ENCODE data around the gene CEP164. TPM values are rescaled to one million over a fixed set of nuclear protein-coding genes. Genes with fewer than 3 reads are reported as not detected.
A peak's percentile ranks its signal among the peaks of the same experiment; 100 is the strongest.

Gene CEP164
- total RNA-seq (2014; rRNA removed; shearing (Covaris generic)) (13.9 and 18.0 TPM in 2 replicates), polyA plus RNA-seq (2016; fragmentation: Nextera tagmentation; extraction: Ambion mirVana) (23.5 and 23.8 TPM in 2 replicates)
- long read RNA-seq, partial matches to known transcripts: 0 of 4 reads
- long read RNA-seq, other reads (novel, unspliced or antisense): 1 of 4 reads

- peak within 1 kb of the TSS; percentile 65 for H3K4me3 ChIP-seq
- no peaks in the 10 kb centered on the region for H3K36me3 ChIP-seq (ENCODE audit: insufficient read depth)
- no peaks in the 10 kb centered on the region for H3K4me1 Mint-ChIP-seq
- no peaks in the 10 kb centered on the region for H4K20me1 ChIP-seq (replicated peaks; ENCODE audit: insufficient read depth)
- ATAC-seq (peak; percentile 97), DNase-seq (ENCODE audit: low spot score) (peak; percentile 98)
- H3K9me2 ChIP-seq (ENCODE audit: insufficient read depth): no peaks in the 10 kb centered on the region
- TF ChIP-seq, protein P1, sequence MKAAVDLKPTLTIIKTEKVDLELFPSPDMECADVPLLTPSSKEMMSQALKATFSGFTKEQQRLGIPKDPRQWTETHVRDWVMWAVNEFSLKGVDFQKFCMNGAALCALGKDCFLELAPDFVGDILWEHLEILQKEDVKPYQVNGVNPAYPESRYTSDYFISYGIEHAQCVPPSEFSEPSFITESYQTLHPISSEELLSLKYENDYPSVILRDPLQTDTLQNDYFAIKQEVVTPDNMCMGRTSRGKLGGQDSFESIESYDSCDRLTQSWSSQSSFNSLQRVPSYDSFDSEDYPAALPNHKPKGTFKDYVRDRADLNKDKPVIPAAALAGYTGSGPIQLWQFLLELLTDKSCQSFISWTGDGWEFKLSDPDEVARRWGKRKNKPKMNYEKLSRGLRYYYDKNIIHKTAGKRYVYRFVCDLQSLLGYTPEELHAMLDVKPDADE (IDR thresholded peaks at IDR 0.05): peak; percentile 80
- no peak for TF ChIP-seq JUNB (IDR thresholded peaks at IDR 0.05; ENCODE audit: unreplicated experiment)
- TF ChIP-seq CREB1 (CRISPR knock-in tag; IDR thresholded peaks at IDR 0.05; ENCODE audit: low read depth): no peak
- peak; percentile 68; the same call in 1 of the 2 replicates for TF ChIP-seq POLR2AphosphoS5 (IDR thresholded peaks at IDR 0.05; ENCODE audit: low read depth)
- no peak for TF ChIP-seq STAT1 (IDR thresholded peaks at IDR 0.05; ENCODE audit: unreplicated experiment)
- TF ChIP-seq, protein P2, sequence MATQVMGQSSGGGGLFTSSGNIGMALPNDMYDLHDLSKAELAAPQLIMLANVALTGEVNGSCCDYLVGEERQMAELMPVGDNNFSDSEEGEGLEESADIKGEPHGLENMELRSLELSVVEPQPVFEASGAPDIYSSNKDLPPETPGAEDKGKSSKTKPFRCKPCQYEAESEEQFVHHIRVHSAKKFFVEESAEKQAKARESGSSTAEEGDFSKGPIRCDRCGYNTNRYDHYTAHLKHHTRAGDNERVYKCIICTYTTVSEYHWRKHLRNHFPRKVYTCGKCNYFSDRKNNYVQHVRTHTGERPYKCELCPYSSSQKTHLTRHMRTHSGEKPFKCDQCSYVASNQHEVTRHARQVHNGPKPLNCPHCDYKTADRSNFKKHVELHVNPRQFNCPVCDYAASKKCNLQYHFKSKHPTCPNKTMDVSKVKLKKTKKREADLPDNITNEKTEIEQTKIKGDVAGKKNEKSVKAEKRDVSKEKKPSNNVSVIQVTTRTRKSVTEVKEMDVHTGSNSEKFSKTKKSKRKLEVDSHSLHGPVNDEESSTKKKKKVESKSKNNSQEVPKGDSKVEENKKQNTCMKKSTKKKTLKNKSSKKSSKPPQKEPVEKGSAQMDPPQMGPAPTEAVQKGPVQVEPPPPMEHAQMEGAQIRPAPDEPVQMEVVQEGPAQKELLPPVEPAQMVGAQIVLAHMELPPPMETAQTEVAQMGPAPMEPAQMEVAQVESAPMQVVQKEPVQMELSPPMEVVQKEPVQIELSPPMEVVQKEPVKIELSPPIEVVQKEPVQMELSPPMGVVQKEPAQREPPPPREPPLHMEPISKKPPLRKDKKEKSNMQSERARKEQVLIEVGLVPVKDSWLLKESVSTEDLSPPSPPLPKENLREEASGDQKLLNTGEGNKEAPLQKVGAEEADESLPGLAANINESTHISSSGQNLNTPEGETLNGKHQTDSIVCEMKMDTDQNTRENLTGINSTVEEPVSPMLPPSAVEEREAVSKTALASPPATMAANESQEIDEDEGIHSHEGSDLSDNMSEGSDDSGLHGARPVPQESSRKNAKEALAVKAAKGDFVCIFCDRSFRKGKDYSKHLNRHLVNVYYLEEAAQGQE (IDR thresholded peaks at IDR 0.05; ENCODE audit: unreplicated experiment): no peak
- no peak for TF ChIP-seq NANOG (IDR thresholded peaks at IDR 0.05; ENCODE audit: borderline replicate concordance)
- no peak for TF ChIP-seq EZH2 (IDR thresholded peaks at IDR 0.05; ENCODE audit: low read depth, unreplicated experiment)
- TF ChIP-seq ZNF462 (CRISPR knock-in tag; IDR thresholded peaks at IDR 0.05): no peak
- no peak for TF ChIP-seq EZH2phosphoT487 (IDR thresholded peaks at IDR 0.05; ENCODE audit: unreplicated experiment)
- TF ChIP-seq ZNF114 (CRISPR knock-in tag; IDR thresholded peaks at IDR 0.05): no peak
- H3K27me3 ChIP-seq (ENCODE audit: insufficient read depth): no peaks in the 10 kb centered on the region
- H3K79me2 ChIP-seq (replicated peaks; ENCODE audit: insufficient read depth): no peaks in the 10 kb centered on the region
- H3K4me2 ChIP-seq: peak within 1 kb of the TSS; percentile 89
- H3K4me3 Mint-ChIP-seq: no peak within 1 kb of the TSS
- H3K27me3 Mint-ChIP-seq (ENCODE audit: insufficient read depth, low read depth, poor library complexity): no peaks in the 10 kb centered on the region
- H3K27ac Mint-ChIP-seq: no peak within 1 kb of the TSS
- no peak within 1 kb of the TSS for H3K27ac ChIP-seq (ENCODE audit: low read depth)
- H2AFZ ChIP-seq: peak within 1 kb of the TSS; percentile 39
- peaks cover 5% of the 10 kb centered on the region; the same call in 1 of the 2 replicates for H3K4me1 ChIP-seq (ENCODE audit: insufficient read depth)
- no peaks in the 10 kb centered on the region; the same call in 1 of the 2 replicates for H3F3A ChIP-seq (replicated peaks; ENCODE audit: low read depth)
- H3K36me3 Mint-ChIP-seq (ENCODE audit: low read depth): no peaks in the 10 kb centered on the region
- H3K9me3 Mint-ChIP-seq: no peaks in the 10 kb centered on the region
Observed at GRCh38 chr11:117327567-117328374, at the start of gene CEP164. Gene CEP164, plus strand, starts transcription at chr11:117327854. Its CDS starts 10,733 bp downstream, at chr11:117338587.
